ENCODE data around the gene SLC51B.
"Not testable (repeated sequence)": the region's sequence is repeated elsewhere in the genome, so short reads cannot be mapped to it uniquely, and the experiment has no call there.

The SLC51B gene

DNA sequence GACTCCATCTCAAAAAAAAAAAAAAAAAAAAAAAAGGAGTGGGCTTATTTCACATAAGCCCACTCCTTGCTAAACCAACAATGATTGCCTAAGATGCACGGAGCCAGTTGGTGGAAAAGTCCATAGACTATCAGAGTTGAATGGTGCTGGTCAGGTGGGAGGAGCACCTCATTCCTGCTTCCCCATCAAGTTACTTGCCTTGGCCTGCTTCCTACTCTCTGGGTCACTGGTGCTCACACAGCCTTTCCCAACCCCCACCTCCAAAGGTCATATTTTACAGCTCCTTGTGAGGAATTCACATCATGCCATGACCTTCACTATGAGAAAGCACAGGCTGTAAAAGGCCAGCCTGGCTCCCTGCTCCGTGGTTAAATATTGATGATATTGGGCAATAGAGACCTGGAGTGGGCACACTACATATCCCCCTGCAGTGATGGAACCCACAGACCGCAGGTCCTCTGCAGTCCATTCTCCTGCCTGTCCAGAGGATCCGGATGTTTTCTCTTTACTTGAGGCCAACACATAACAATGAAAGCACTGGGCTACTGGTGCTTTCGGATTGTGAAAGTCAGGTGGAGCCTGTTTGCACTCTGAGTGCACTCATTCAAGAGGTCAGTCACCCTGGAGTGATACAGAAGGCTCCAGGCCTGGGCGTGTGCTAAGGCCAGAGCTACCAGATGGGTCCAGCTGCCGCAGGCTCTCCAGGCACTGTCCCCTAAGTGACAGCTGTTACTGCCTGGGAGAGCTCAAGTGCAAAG is at the start of gene SLC51B:
Gene SLC51B (plus strand): TSS at position 664 of the 758 bp plus-strand sequence. CDS start 4,618 bp downstream, outside the sequence.
- no peak for DNase-seq (ENCODE audit: low spot score)

DNA sequence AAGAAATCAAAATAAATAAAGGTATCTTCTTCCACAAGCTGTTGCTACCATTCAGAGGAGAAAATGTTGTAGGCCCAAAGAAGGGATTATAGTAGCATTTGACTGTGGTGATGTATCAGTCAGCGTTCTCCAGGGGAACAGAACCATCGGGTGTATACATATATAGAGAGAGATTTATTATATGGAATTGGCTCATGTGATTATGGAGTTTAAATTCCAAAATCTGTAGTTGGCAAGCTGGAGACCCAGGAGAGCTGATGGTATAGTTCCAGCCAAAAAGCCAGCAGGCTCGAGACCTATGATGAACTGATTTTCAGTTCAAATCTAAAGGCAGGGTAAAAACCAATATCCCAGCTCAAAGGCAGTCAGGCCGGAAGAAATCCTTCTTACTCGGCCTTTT is 48.1 kb upstream of the SLC51B start:
- DNase-seq (ENCODE audit: low spot score) = no peak

DNA sequence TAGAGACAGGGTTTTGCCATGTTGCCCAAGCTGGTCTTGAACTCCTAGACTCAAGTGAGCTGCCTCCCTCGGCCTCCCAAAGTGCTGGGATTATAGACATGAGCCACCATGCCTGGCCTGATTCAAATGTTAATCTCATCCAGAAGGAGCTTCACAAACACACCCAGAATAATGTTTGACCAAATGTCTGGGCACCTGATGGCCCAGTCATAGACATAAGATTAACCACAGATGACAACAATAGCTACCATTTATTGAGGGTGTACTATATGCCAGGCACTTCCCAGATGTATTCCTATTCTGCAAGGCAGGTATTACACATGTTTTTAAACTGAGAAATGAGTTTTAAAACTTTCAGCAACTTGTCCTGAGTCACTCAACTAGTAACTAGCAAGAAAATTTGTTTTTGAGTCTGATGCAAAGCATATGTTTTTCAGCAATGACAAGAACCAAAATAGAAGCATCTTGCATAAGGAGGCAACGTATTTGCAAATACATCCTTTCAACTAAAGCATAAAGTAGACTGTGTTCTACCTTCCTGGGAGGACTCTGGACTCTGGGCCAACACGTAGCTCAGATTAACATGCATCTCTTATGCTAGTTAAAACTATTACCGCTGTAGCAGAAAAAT is 47.3 kb upstream of the SLC51B start:
- no peak for DNase-seq (ENCODE audit: low spot score)

DNA sequence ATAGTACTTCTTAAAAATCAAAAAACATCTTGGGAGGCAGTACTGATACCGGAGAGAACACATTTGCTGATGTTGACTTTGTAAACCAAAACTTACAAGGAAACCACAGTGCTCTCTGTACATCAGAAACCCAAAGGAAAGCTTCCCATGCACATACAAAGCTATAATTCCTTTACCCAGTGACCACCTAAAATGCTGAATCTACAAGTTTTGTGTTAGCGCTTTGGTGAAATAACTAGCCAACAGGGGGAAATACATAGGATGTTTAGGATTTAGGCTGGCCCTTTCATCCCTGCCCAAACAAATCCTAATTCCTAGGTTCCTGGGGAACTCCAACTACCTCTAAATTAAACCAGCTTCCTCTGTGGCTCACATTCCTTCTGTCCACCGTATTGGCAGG is 40.2 kb upstream of the SLC51B start:
- DNase-seq (ENCODE audit: low spot score) = no peak

DNA sequence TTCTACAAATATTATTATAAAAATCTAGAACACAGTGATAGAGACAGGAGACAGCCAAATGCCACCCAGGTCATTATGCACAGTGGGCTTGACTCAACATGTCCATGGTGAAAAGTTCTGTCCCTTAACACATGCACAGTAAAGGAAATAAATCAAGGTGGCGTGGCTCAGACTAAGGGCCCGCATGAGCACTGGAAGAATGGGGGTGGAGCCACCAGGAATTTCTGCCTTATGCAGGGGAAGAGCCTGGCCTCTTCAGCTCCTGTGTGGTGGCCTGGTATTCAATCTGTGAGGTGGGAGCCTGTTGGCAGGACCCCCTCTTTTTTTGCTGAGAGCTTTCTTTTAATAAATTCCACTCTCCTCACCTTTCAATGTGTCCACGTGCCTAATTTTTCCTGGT is 38.3 kb upstream of the SLC51B start:
- DNase-seq (ENCODE audit: low spot score) = no peak

DNA sequence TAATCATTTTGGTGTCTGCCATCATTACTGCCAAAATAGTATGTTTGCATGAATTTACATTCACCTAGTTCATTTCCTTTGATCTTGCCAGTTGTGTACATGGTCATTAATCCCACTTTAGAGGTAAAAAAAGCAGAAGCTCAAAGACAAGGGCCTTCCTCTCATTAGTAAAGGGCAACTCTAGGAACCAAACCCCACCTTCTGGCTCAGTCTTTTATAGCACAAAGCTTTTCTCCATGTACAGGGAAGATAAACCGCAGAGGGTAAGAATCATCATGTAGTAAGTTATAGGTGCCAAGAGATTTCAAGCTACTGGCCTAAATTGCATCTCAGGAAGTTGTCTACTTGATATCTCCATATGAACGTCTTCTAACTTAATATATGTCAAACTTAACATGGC is 36.2 kb upstream of the SLC51B start:
- DNase-seq (ENCODE audit: low spot score) = no peak

DNA sequence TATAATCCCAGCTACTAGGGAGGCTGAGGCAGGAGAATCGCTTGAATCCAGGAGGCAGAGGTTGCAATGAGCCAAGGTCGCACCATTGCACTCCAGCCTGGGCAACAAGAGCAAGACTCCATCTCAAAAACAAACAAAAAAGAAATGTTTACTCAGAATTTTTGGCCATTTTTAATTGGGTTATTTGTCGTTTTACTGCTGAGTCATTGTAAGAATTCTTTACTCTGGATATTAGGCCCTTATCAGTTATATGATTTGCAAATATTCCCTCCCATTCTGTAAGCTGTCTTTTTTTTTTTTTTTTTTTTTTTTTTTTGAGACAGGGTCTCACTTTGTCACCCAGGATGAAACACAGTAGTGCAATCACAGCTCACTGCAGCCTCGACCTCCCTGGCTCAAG is 34.0 kb upstream of the SLC51B start:
- DNase-seq (ENCODE audit: low spot score) = not testable (repeated sequence)

DNA sequence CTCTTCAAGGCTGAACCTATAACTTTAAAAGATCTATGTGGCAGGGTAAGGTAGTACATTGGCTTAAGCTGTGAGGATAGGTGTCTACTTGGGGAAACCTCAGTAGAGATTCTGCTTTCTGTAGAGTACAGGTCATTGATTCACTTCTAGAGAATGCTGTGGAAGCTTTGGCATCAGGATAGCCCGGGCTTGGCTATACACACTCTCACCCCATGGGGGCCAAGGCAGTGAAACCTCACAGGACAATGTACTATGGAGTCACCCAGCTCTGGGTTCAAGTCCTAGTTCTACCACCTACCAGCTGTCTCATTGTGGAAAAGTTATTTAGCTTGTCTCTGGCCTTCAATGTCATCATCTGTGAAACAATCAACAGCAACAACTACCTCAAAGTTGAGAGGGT is 24.8 kb upstream of the SLC51B start:
- no peak for DNase-seq (ENCODE audit: low spot score)

DNA sequence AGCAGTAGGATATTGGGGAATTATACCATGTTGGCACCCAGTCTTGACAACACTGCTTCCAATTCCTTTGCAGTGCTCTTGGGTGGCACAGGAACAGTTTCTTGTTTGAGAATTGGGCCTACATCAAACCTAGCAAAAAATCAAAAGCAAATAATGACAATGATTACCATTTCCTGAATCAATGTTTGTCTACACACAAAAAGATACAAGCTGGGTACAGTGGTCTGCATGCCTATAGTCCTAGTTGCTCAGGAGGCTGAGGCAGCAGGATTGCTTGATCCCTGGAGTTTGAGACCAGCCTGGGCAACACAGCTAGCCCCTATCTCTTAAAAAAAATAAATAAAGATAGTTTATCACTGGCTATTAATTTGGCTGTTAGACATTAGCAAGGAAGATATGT is 23.7 kb upstream of the SLC51B start:
- DNase-seq (ENCODE audit: low spot score) = no peak

DNA sequence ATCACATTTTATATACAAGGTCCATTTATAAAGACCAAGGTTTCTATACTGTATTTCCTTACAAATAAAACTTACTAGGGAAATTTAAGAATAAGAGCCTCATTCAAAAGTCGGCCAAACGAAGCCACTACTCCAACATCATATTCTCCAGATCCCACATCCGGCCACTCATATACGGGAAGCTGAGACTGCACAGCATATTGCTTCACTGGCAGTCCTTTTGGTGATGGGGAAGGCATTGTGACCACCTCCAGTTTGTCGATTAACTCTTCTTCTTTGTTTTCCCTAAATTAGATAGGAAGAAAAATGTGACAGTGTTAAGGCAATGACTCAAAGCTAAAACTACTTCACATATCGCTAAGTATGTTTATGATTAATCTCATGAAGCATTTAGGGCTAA is 18.4 kb upstream of the SLC51B start:
- DNase-seq (ENCODE audit: low spot score) = no peak

DNA sequence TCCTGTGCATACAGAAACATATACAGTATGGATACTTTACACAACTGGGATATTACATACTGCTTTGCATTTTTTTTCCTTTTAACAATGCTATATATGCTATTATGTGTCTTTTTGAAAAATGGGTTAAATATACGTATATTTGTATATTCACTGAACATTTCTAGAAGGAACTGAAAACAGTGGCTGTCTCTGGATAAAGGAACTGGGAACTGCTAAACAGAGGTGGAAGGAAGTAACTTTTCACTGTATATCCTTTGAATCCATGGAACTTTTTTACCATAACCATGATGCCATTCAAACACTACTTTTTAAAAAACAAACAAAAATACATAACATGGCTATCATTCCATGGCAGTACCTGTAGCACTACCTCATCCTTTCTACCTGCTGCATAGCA is 17.6 kb upstream of the SLC51B start:
- DNase-seq (ENCODE audit: low spot score) = no peak

DNA sequence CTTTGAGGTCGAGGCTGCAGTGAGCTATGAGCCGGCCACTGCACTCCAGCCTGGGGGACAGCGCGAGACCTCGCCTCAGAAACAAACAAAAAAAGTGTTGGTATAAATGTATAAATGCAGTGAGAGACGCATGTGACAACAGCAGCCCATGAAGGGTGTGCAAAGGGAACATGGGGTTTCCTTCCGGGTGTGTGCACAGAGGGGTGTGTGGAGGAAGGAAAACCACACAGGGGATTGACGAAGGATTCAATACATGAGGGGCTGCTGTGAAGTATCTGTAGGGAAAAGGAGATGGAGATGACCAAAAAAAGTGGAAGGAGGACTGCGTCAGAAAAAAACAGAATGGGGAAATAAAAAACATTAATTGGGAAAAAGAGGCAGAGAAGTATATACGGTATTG is 16.8 kb upstream of the SLC51B start:
- no peak for DNase-seq (ENCODE audit: low spot score)

DNA sequence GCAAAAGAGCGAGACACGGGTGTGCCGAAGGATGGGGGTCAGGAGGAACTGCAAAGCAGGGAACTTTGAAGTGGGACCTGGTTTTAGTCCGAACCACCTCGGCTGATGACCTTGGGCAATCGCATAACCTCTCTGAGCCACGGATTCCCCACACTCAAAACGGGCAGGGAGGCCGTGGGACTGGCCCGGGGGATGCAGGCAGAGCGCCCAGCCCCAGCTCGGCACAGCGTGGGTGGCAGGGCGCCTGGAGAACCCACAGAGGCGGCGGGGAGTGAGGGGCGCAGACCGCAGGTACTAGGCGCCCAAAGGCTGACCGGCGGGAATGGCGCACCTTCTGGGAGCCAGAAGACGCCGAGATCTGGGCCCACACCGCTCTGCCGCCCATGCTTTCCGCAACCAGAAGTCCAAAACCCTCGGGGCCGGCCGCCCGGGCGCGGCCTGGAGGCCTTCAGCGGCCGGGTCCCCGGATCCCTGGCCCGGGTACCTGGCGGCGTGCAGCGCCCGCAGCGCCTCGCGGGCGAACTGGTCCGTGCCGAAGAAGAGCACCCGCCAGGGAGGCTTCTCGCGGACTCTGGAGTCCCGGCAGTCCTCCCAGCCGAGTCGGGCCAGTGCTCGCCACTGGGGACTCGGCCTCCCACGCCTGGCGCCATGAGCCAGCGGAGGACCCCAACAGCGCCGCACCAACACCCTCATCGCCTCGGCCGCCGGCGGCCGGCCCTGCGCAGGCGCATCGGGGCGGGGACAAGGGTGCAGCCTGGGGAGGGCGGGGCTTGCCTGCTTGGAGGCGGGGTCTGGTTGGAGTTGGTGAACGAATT is 16.1 kb upstream of the SLC51B start, which contains the start of gene MTFMT:
Gene MTFMT (minus strand): TSS at position 719 of the 815 bp plus-strand sequence. CDS start 26 bp downstream, at position 693.
- peak; percentile 92 for DNase-seq (ENCODE audit: low spot score)

DNA sequence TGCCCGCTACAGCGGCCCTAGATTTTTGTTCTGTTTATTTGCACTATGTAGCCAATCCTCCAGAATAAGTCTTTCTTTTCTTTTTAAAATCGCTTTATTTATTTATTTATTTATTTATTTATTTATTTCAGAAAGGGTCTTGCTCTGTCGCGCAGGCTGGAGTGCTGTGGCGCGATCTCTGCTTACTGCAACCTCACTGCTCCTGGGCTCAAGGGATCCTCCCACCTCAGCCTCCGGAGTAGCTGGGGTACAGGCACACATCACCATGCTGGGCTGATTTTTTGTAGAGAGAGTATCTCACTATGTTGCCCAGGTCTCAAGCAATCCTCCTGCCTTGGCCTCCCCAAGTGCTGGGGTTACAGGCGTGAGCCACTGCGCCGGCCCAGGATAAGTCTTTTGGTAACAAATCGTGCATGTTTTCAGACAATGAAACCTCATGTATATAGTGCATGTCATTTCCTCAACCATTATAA is 15.4 kb upstream of the SLC51B start:
- no peak for DNase-seq (ENCODE audit: low spot score)

DNA sequence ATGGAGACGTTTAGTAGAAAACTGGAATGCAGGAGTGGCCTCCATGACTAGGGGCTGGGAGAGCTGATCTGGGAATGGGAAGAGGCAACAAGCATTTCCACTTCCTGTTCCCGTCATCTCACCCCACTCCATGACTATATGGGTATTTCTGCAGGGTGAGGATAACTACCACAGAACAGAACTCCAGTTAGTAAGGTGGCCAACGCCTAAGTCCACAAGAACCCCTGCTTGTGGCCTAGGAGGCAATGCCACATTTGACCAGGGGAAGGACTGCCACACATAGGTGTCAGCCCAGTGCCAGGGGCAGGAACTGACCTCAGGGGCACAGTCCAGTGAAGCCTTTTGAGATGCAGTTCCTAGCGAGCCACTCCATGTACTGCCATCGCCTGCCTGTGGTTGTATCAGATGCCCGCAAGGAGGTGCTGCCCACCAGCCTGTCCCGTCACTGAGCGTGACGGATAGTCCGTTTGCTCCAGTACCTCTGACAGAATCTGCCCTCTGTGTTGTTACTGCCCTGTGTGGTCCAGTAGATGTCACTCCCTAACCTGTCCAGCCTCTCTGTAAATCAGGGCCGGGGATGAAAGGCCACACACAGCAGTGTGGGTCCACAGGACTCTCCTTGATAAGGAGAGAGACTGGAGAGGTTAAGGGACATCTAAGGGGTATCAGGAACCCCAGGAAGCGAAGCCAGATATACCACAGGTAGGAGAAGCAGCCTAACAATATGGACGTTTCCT is 12.2 kb upstream of the SLC51B start:
- peak; percentile 51 for DNase-seq (ENCODE audit: low spot score)

DNA sequence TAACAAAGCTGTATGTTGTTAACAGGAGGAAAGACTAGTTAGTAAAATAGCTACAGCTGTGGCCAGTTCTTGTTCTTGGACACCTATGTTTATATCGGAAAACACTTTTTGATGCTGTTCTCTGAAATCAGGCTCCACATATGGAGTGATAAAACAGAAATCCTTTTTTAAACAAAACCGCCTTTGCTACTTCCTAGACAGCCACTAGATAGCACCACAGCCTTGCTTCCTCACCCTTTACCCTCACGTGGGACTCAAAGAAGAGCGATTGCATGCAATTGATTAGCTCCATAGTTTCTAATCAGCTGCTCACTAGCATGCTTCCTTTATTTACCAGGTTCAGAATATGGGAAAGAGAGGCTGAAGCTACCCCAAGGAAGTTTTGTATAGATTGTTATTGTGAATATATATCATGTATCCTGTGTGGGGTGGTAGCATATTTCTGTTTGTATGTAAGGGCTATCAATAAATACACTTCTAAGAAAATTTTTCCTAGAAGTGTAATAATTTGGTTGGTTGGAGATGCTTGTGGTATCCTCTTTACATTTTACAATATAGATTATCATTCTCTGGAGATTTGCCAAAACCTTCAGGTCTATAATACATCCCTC is 11.4 kb upstream of the SLC51B start:
- peak; percentile 49 for DNase-seq (ENCODE audit: low spot score)

DNA sequence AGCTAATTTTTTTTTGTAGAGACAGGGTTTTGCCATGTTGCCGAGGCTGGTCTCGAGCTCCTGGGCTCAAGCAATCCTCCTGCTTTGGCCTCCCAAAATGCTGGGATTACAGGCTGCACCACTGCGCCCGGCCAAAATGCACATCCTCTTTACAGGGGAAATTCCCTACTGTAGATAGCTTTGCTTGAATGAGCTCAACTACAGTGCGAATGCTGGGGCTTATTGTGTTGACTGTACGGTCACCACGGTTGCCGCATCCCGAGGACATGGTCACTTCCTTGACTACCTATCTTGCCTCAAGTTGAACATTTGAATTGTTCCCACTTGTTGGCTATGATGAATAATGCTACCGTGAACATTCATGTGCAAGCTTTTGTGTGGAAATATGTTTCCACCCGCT is 10.5 kb upstream of the SLC51B start:
- DNase-seq (ENCODE audit: low spot score) = no peak

DNA sequence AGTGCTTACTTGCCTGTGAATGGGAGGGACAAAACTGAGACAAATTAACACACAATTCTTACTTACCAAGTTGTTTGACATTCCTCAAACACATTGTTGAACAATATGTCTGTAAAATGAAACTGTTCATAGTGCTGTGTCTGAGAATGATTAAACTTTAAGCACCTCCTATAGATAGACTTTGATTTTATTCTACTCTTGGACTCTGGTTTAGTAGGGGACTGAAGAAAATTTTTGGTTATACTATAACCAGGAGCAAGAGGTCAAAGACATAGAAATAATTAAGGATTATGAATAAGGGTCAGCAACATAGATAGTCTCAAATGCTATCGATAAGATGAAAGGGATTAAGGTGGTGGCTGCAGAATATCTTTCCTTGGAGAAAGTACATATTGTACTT is 7.9 kb upstream of the SLC51B start:
- DNase-seq (ENCODE audit: low spot score) = no peak

DNA sequence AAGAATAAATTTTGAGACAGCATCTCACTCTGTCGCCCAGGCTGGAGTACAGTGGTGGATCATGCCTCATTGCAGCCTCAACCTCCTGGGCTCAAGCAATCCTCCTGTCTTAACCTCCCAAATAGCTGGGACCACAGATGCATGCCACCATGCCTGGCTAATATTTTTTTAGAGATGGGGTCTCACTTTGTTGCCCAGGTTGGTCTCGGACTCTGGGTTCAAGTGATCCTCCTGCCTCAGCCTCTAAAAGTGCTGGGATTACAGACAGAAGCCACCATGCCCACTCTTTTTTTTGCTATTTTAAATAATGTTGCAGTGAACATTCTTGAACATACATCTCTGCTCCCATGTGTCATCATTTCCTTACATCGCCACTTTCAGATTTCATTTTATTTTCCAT is 6.8 kb upstream of the SLC51B start:
- DNase-seq (ENCODE audit: low spot score) = no peak

DNA sequence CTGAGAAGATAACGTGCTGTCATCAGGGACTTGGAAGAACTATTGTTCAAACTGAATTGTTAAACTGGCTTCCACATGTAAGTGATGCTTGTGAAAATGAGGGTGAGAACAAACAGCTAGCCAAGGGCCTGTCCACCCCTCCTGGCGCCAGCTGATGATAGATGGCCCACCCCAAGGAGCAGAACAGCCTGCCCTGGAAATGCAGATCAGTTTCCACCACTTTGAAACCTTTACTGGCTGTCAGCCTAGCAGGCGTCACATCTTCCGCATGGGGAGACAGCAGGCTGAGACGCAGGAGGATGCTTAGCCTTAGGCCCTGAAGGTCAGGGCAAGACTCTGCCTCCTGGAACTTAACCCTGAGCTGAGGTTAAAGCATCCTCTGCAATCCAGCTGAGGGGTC is 6.4 kb upstream of the SLC51B start:
- DNase-seq (ENCODE audit: low spot score) = no peak

DNA sequence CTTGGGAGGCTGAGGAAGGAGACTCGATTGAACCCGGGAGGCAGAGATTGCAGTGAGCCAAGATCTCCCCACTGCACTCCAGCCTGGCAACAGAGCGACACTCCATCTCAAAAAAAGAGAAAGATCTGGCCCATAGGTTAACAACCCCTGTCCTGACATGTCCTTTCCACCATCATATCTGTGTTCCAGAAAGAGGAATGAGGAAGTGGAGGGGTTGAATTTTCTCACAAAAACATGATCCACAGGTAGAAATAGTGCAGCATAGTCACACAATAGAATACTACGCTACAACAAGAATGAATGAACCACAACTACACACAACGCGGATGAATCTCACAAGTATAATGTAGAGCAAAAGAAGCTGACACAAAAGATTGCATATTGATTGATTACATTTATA is 4.7 kb upstream of the SLC51B start:
- no peak for DNase-seq (ENCODE audit: low spot score)

DNA sequence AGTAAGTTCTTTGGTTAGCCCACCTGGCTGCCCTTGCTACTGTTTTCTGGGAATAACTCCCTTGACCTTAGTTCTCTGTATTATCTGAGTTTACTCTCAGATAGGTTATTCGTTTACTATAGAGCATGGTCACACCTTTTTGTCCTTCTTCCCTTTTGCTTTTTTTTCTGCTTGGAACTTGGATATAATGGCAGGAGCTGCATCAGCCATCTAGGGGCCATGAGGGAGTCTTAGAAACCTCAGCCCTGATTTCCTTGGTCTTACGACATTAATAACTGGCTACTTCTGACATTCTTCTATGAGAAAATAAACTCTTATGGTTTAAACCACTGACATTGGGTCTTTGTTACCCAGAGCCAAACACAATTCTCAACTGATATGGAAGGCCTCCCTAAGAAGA is 3.4 kb upstream of the SLC51B start:
- DNase-seq (ENCODE audit: low spot score) = no peak

Measured in LoVo (cell line).